Fibroblast of the aortic adventitia (primary cell): ENCODE measurements around the gene RIC8B. TPM values are rescaled to one million over a fixed set of nuclear protein-coding genes. Genes with fewer than 3 reads are reported as not detected.

ENCODE experiments used
- DNase-seq: peaks from one replicate; pipeline ENCODE4 v3.0.0-alpha.2; 2010; ENCODE audit warnings: low read depth
- H3K4me3 ChIP-seq: 2 replicates; pipeline ENCODE4 v1.5.1; 2011; ENCODE audit warnings: low read depth, mild to moderate bottlenecking, control low read depth, low read length, moderate library complexity
- CTCF ChIP-seq: IDR thresholded peaks from 2 replicates; pipeline ENCODE4 v1.5.1; 2011; ENCODE audit warnings: mild to moderate bottlenecking, low read length, control low read depth, inconsistent platforms; ENCODE audit not compliant: insufficient read depth
- total RNA-seq: library from RNA; depleted of rRNA; stranded (reverse); fragments of >200 nt; gene quantifications from 2 replicates; pipeline ENCODE4 v1.2.3, GENCODE V29; 2012; ENCODE audit warnings: low replicate concordance

RIC8B gene
- total RNA-seq, 1 donor = 15.0 TPM

GRCh38 chr12:106855221-106855758 is 80.8 kb downstream of the RIC8B start:
- H3K4me3 ChIP-seq = no peak overlapping the region
- no peak for DNase-seq
- no peak for TF ChIP-seq CTCF

DNA sequence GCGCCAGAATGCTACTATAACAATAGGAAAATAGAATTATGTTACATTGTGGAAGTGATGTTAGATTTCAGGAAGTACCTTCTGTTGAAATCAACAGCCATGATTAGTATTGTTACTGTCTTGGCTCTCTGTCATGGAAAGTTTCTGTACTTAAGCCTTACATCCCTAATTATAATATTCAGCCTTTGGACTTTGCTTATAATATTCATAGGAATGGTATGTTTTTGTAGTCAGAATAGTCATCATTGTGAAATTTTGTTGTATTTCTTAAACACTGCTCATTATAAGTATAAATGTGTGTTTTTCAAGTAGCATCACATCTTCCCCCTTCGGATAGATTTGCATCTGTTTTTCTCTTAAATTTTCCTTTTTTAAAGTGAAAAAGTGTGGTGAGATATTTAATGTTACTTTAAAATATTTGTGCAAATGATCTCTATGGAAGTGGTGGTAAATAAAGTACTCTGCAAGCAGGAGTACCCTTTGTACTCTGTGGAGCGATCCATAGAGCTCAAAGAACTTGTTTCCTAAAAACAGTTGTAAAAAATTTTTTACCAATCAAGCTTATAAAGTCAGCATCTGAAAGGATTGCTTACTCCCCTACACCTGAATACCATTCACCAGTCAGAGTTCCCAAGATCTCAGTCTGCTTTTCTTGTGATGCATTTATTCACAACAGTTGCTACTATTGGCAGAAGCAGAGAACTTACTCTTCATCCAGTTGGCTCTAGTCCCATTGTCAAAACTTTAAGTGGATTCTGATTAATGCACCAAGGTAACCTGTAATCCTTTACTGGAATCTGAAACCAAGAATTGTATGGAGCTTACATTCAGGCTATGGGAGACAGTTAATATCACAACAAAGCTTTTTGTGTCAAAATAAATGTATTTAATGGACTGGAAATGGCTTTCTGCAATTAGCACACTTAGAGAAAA is 87.8 kb downstream of the RIC8B start:
- no peak for TF ChIP-seq CTCF
- peak; percentile 76 for DNase-seq
- H3K4me3 ChIP-seq = no peak overlapping the region

GRCh38 chr12:106863189-106863588 is 88.7 kb downstream of the RIC8B start:
- TF ChIP-seq CTCF = no peak
- DNase-seq = no peak
- no peak overlapping the region for H3K4me3 ChIP-seq

DNA sequence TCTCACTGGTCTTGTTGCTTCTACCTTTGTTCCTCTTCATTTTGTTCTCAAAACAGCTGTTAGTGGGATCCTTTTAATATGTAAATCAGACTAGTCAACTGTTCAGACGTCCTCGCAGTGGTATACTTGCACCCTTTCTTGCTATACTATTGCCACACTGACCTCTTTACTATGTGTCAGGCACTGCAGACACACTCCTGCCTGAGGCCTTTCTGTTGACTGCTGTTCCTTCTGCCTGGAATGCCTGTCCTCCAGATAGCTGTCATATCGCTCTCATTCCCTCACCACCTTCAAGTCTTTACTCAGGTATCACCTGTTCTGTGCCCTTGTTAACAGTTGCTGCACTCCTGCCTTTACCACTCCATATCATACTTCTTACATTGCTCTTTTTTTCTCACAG is 91.2 kb downstream of the RIC8B start:
- no peak for TF ChIP-seq CTCF
- H3K4me3 ChIP-seq = no peak overlapping the region
- no peak for DNase-seq

GRCh38 chr12:106866426-106867080 is 92.1 kb downstream of the RIC8B start:
- no peak for TF ChIP-seq CTCF
- H3K4me3 ChIP-seq = no peak overlapping the region
- no peak for DNase-seq

DNA sequence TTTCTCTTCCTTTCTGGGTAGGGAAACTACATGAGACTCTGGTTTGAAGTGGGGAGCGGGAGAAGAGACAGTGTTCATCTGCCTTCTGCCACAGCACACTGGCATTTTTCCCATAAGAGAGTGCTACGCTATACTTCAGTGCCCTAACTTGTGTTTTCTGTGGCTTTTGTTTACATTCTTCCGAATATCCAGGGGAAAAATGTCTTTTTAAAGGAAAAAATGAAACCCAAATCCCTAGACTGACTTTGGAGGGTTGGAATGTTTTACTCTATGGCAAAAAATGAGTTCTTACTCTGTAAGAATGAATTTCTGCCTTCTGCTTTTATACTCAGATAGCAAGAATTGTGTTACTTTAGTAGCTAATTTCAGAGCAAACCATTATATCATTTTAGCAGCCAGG is 93.2 kb downstream of the RIC8B start:
- no peak for DNase-seq
- no peak overlapping the region for H3K4me3 ChIP-seq
- TF ChIP-seq CTCF = no peak
